HEK293 (cell line): ENCODE measurements around the gene GLRX5.

Source experiments
- CTCF ChIA-PET: fragments of 350-600 bp; formaldehyde crosslinking; extraction: SDS; loops from one replicate; lab custom pipeline; 2021; ENCODE audit warnings: antibody characterized with exemption; lab: Yijun Ruan, JAX
- POLR2A ChIA-PET: fragments of 300-600 bp; formaldehyde crosslinking; extraction: SDS; loops from one replicate; lab custom pipeline; 2020; ENCODE audit warnings: antibody characterized with exemption, inconsistent platforms; lab: Yijun Ruan, JAX
- H3K27ac ChIP-seq: fragments of 200-500 bp; sonication (Bioruptor generic); 2 replicates; pipeline ENCODE4 v1.5.1; 2014; ENCODE audit warnings: low read depth, low read length, control low read depth, inconsistent platforms; ENCODE audit errors: extremely low read depth
- H3K36me3 ChIP-seq, 2 experiments: fragments of 200-500 bp in 1 of 2; sonication (Bioruptor generic) in 1 of 2; 1 replicate in 1 of 2; 2 replicates in 1 of 2; pipeline ENCODE4 v1.5.1; 2014 to 2017; ENCODE audit warnings: inconsistent platforms in 2 of 2, low read length in 2 of 2; ENCODE audit not compliant: control insufficient read depth in 2 of 2, insufficient read depth in 1 of 2
- H3K4me1 ChIP-seq: fragments of 200-500 bp; sonication (Bioruptor generic); 2 replicates; pipeline ENCODE4 v1.5.1; 2014; ENCODE audit warnings: mild to moderate bottlenecking, low read length, inconsistent platforms; ENCODE audit not compliant: control insufficient read depth, insufficient read depth
- H3K4me3 ChIP-seq: 2 replicates; pipeline ENCODE4 v1.5.1; 2011; ENCODE audit warnings: low read depth, mild to moderate bottlenecking, control low read depth, low read length, moderate library complexity
- H3K9me3 ChIP-seq: fragments of 200-500 bp; sonication (Bioruptor generic); 2 replicates; pipeline ENCODE4 v1.5.1; 2014; ENCODE audit warnings: low read depth, low read length, inconsistent platforms; ENCODE audit not compliant: control insufficient read depth, insufficient read depth
- ELK4 ChIP-seq: IDR thresholded peaks from 2 replicates; pipeline ENCODE4 v1.6.1; 2011; ENCODE audit warnings: mild to moderate bottlenecking, low read depth, low read length, borderline replicate concordance
- KLF10 ChIP-seq: fragments of 450-650 bp; IDR thresholded peaks from 2 replicates; pipeline ENCODE4 v1.5.1; 2018; ENCODE audit warnings: missing biosample characterization, mild to moderate bottlenecking, missing genetic modification characterization
- MYNN ChIP-seq: fragments of 450-650 bp; formaldehyde crosslinking; IDR thresholded peaks from 2 replicates; pipeline ENCODE4 v1.5.1; 2016; ENCODE audit warnings: missing biosample characterization, missing genetic modification characterization, borderline replicate concordance
- MZF1 ChIP-seq: fragments of 450-650 bp; formaldehyde crosslinking; IDR thresholded peaks from 2 replicates; pipeline ENCODE4 v1.5.1; 2017; ENCODE audit warnings: missing biosample characterization, missing genetic modification characterization, borderline replicate concordance
- PRDM1 ChIP-seq: fragments of 450-650 bp; formaldehyde crosslinking; IDR thresholded peaks from 2 replicates; pipeline ENCODE4; 2016; ENCODE audit warnings: missing biosample characterization, missing genetic modification characterization
- RBAK ChIP-seq: fragments of 450-650 bp; formaldehyde crosslinking; IDR thresholded peaks from 2 replicates; pipeline ENCODE4 v1.5.1; 2016; ENCODE audit warnings: missing biosample characterization, missing genetic modification characterization
- REPIN1 ChIP-seq: fragments of 450-650 bp; formaldehyde crosslinking; IDR thresholded peaks from 2 replicates; pipeline ENCODE4 v1.5.1; 2017; ENCODE audit warnings: missing biosample characterization, missing genetic modification characterization, low read depth
- SP2 ChIP-seq: fragments of 450-650 bp; formaldehyde crosslinking; IDR thresholded peaks from 2 replicates; pipeline ENCODE4 v1.5.1; 2016; ENCODE audit warnings: missing biosample characterization, missing genetic modification characterization
- ZBTB11 ChIP-seq: fragments of 450-650 bp; formaldehyde crosslinking; conservative IDR thresholded peaks from 2 replicates; pipeline ENCODE4 v1.5.1; 2016; ENCODE audit warnings: low read depth, missing biosample characterization, missing genetic modification characterization
- ZBTB49 ChIP-seq: fragments of 450-650 bp; formaldehyde crosslinking; IDR thresholded peaks from 2 replicates; pipeline ENCODE4 v1.5.1; 2016; ENCODE audit warnings: missing biosample characterization, missing genetic modification characterization, low read depth
- ZBTB6 ChIP-seq: fragments of 450-650 bp; formaldehyde crosslinking; IDR thresholded peaks from 2 replicates; pipeline ENCODE4 v1.5.1; 2017; ENCODE audit warnings: missing biosample characterization, missing genetic modification characterization
- ZBTB7A ChIP-seq: fragments of 450-650 bp; formaldehyde crosslinking; IDR thresholded peaks from 2 replicates; pipeline ENCODE4 v1.5.1; 2016; ENCODE audit warnings: low read depth, missing biosample characterization, missing genetic modification characterization
- ZFP41 ChIP-seq: fragments of 450-650 bp; formaldehyde crosslinking; IDR thresholded peaks from 2 replicates; pipeline ENCODE4 v1.5.1; 2016; ENCODE audit warnings: missing biosample characterization, missing genetic modification characterization, borderline replicate concordance
- ZNF19 ChIP-seq: fragments of 450-650 bp; formaldehyde crosslinking; IDR thresholded peaks from 2 replicates; pipeline ENCODE4; 2016; ENCODE audit warnings: missing biosample characterization, missing genetic modification characterization, low read depth
- ZNF2 ChIP-seq: fragments of 450-650 bp; formaldehyde crosslinking; IDR thresholded peaks from 2 replicates; pipeline ENCODE4 v1.5.1; 2016; ENCODE audit warnings: missing biosample characterization, missing genetic modification characterization
- ZNF248 ChIP-seq: fragments of 450-650 bp; formaldehyde crosslinking; IDR thresholded peaks from 2 replicates; pipeline ENCODE4 v1.5.1; 2017; ENCODE audit warnings: missing biosample characterization, missing genetic modification characterization
- ZNF354C ChIP-seq: fragments of 450-650 bp; formaldehyde crosslinking; IDR thresholded peaks from 2 replicates; pipeline ENCODE4 v1.5.1; 2016; ENCODE audit warnings: missing biosample characterization, missing genetic modification characterization, low read depth, borderline replicate concordance
- ZNF362 ChIP-seq: fragments of 450-650 bp; formaldehyde crosslinking; IDR thresholded peaks from 2 replicates; pipeline ENCODE4 v1.5.1; 2016; ENCODE audit warnings: missing biosample characterization, missing genetic modification characterization
- ZNF558 ChIP-seq: fragments of 450-650 bp; formaldehyde crosslinking; IDR thresholded peaks from 2 replicates; pipeline ENCODE4 v1.5.1; 2016; ENCODE audit warnings: missing biosample characterization, missing genetic modification characterization
- ZNF623 ChIP-seq: fragments of 450-650 bp; formaldehyde crosslinking; IDR thresholded peaks from 2 replicates; pipeline ENCODE4 v1.5.1; 2016; ENCODE audit warnings: missing biosample characterization, missing genetic modification characterization
- ZNF626 ChIP-seq: fragments of 450-650 bp; sonication (Bioruptor Pico); formaldehyde crosslinking; IDR thresholded peaks from 2 replicates; pipeline ENCODE4 v1.5.1; 2018; ENCODE audit warnings: missing biosample characterization, missing genetic modification characterization, inconsistent platforms
- ZNF658 ChIP-seq: fragments of 450-650 bp; formaldehyde crosslinking; IDR thresholded peaks from 2 replicates; pipeline ENCODE4; 2016; ENCODE audit warnings: missing biosample characterization, missing genetic modification characterization
- ZNF660 ChIP-seq: fragments of 450-650 bp; IDR thresholded peaks from 2 replicates; pipeline ENCODE4 v1.5.1; 2018; ENCODE audit warnings: missing biosample characterization, mild to moderate bottlenecking, missing genetic modification characterization
- ZNF677 ChIP-seq: fragments of 450-650 bp; IDR thresholded peaks from 2 replicates; pipeline ENCODE4 v1.5.0; 2018; ENCODE audit warnings: missing biosample characterization, mild to moderate bottlenecking, missing genetic modification characterization, moderate library complexity
- ZNF692 ChIP-seq: fragments of 450-650 bp; formaldehyde crosslinking; IDR thresholded peaks from 2 replicates; pipeline ENCODE4 v1.5.1; 2016; ENCODE audit warnings: missing biosample characterization, missing genetic modification characterization

Gene GLRX5

GRCh38 chr14:95573313-95573712, 38.5 kb downstream of the GLRX5 start:
- TF ChIP-seq ZNF19 (no peak), ZNF248 (no peak), ZBTB7A (no peak), ZNF692 (tag by site-specific recombination) (no peak), KLF10 (tag by site-specific recombination) (no peak), ZNF626 (tag by site-specific recombination) (no peak), ZNF623 (no peak), SP2 (no peak), ELK4 (no peak)
- TF ChIP-seq, all 188 proteins: peak for 0
- CTCF ChIA-PET: interaction anchor here (1.1 kb wide), 1 partner anchor 13 kb away, joined by 3 read pairs; no protein-coding TSS in a partner anchor
- H3K4me3 ChIP-seq: no peak overlapping the region
- no peak overlapping the region for H3K27ac ChIP-seq
- H3K36me3 ChIP-seq: no peaks in the 10 kb centered on the region
- POLR2A ChIA-PET: no interaction called here
- no peaks in the 10 kb centered on the region for H3K9me3 ChIP-seq
- H3K4me1 ChIP-seq: no peaks in the 10 kb centered on the region

- POLR2A ChIA-PET: no interaction called here
- no peak for TF ChIP-seq ZNF362 (tag by site-specific recombination)
- TF ChIP-seq ZNF660: no peak
- no peak for TF ChIP-seq ZNF354C (tag by site-specific recombination)
- TF ChIP-seq ZBTB11: no peak
- no peak for TF ChIP-seq ZNF677 (tag by site-specific recombination)
- TF ChIP-seq ZBTB49 (tag by site-specific recombination): no peak
- TF ChIP-seq MYNN (tag by site-specific recombination): no peak
- TF ChIP-seq KLF10 (tag by site-specific recombination): no peak
- TF ChIP-seq ZNF658 (tag by site-specific recombination): no peak
- TF ChIP-seq PRDM1: no peak
- TF ChIP-seq REPIN1 (tag by site-specific recombination): no peak
- TF ChIP-seq ZFP41 (tag by site-specific recombination): no peak
- TF ChIP-seq ZNF2 (tag by site-specific recombination): no peak
- no peak for TF ChIP-seq ZNF558 (tag by site-specific recombination)
- TF ChIP-seq RBAK: no peak
- no peak for TF ChIP-seq MZF1 (tag by site-specific recombination)
- no peak for TF ChIP-seq ZBTB6
Observed at GRCh38 chr14:95575840-95576473, 41.1 kb downstream of the GLRX5 start.

More at GRCh38 chr14:95575840-95576473, 41.1 kb downstream of the GLRX5 start:
- CTCF ChIA-PET: interaction anchor here (0.7 to 1.6 kb wide), 3 partner anchors 14 to 90 kb away, joined by 3 to 6 read pairs (median 4); no protein-coding TSS in a partner anchor
- Histone ChIP-seq H3K27ac (no peak overlapping the region), H3K4me1 (no peaks in the 10 kb centered on the region), H3K9me3 (no peaks in the 10 kb centered on the region), H3K4me3 (no peak overlapping the region), H3K36me3 (no peaks in the 10 kb centered on the region)
